Osteocyte (in vitro differentiated cells): ENCODE data around the gene PYGB. TPM values are rescaled to one million over a fixed set of nuclear protein-coding genes. Genes with fewer than 3 reads are reported as not detected.

Source experiments
- DNase-seq: peaks from one replicate; pipeline ENCODE4 v3.0.0; 2021; ENCODE audit warnings: mixed read lengths; ENCODE audit not compliant: unreplicated experiment; ENCODE audit errors: extremely low spot score
- H3K27ac Mint-ChIP-seq: one replicate; pipeline ENCODE4 v1.8.0; 2021; ENCODE audit warnings: mild to moderate bottlenecking, mixed read lengths; ENCODE audit not compliant: unreplicated experiment
- H3K27me3 Mint-ChIP-seq: one replicate; pipeline ENCODE4 v1.8.0; 2021; ENCODE audit warnings: mixed read lengths; ENCODE audit not compliant: unreplicated experiment
- H3K36me3 Mint-ChIP-seq: one replicate; pipeline ENCODE4 v1.8.0; 2021; ENCODE audit warnings: mixed read lengths; ENCODE audit not compliant: unreplicated experiment
- H3K4me1 Mint-ChIP-seq: one replicate; pipeline ENCODE4 v1.8.0; 2021; ENCODE audit warnings: mixed read lengths; ENCODE audit not compliant: unreplicated experiment
- H3K4me3 Mint-ChIP-seq: one replicate; pipeline ENCODE4 v1.8.0; 2021; ENCODE audit warnings: mild to moderate bottlenecking, moderate library complexity, mixed read lengths; ENCODE audit not compliant: unreplicated experiment
- H3K9me3 Mint-ChIP-seq: one replicate; pipeline ENCODE4 v1.8.0; 2021; ENCODE audit warnings: mixed read lengths; ENCODE audit not compliant: unreplicated experiment
- total RNA-seq: library from RNA; stranded (reverse); gene quantifications from 2 replicates; pipeline ENCODE4 v1.2.1, GENCODE V29; 2021
- TF ChIP-seq, protein P1 (sequence below): fragments of 200-600 bp; sonication (generic); IDR thresholded peaks from 2 replicates; pipeline ENCODE4 v1.5.0; 2021; ENCODE audit warnings: antibody characterized with exemption, mild to moderate bottlenecking, moderate library complexity

The PYGB gene
- total RNA-seq, 1 donor from 2014 or later, result 234 TPM

DNA sequence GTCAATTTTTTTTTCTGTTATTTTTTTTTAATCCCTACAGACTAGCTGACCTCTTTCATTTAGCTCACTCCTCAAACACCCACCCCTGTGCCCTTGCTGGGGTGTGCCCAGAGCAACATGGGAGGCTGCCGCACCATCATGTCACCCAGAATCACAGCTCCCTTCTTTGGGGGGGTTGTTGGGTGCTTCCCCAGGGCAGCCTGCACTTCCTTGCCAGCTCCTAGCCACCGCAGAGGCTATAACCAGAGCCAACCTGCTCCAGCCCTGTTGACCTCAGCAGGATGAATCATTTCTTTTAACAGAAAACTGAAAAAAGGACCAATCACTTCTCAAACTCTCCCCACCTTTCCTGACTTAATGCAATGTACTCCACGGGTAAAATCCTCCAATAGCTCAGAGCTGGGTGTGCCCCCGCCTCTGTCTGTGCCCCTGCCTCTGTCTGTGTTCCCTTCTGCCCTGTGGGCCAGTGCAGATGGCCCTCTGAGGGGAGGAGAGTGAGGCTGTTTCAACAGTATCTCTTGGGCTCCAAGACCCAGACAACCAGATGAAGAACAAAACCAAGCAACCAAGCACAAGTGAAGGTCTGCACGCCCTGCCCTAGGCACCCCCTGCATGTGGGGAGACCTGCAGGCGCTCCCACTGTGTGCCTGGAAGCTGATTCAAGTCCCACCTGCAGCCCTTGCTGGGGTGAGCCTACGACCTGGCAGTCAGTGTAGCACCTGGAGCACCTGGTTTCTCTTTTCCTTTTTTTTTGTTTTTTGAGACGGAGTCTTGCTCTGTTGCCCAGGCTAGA, 67.7 kb downstream of the PYGB start:
- Mint-ChIP-seq H3K27ac (peak overlapping the region; percentile 47), H3K4me1 (peaks cover 22% of the 10 kb centered on the region)

DNA sequence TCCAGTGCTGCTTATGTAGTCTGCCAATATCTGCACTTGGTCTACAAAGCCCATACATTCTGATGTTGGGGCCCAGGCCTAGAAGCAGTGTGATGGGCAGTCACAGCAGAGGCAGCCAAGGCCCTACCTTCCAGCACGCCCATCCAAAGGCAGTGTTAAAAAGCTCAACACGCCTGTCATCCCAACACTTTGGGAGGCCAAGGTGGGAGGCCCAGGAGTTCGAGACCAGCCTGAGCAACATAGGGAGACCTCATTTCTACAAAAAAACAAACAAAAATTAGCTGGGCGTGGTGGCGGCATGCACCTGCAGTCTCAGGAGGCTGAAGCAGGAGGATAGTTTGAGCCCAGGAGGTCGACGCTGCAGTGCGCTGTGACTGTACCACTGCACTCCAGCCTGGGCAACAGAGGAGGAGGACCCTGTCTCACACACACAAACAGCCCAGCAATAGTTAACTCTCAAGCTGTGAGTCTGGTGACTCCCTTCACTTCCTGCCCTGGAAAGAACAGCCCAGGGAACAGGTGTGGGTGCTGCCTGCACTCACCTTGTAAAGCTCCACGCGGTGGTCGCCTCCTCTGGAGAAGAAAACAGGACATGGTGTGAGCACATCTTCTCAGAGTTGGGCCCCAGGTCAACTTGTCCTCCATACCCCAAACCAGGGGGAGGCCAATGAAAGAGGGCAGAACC, 68.8 kb downstream of the PYGB start:
- peaks cover 1% of the 10 kb centered on the region for H3K36me3 Mint-ChIP-seq
- peaks cover 12% of the 10 kb centered on the region for H3K4me1 Mint-ChIP-seq
- no peaks in the 10 kb centered on the region for H3K9me3 Mint-ChIP-seq
- DNase-seq, result no peak
- H3K27ac Mint-ChIP-seq, result no peak overlapping the region
- no peak overlapping the region for H3K4me3 Mint-ChIP-seq
- TF ChIP-seq, protein P1, sequence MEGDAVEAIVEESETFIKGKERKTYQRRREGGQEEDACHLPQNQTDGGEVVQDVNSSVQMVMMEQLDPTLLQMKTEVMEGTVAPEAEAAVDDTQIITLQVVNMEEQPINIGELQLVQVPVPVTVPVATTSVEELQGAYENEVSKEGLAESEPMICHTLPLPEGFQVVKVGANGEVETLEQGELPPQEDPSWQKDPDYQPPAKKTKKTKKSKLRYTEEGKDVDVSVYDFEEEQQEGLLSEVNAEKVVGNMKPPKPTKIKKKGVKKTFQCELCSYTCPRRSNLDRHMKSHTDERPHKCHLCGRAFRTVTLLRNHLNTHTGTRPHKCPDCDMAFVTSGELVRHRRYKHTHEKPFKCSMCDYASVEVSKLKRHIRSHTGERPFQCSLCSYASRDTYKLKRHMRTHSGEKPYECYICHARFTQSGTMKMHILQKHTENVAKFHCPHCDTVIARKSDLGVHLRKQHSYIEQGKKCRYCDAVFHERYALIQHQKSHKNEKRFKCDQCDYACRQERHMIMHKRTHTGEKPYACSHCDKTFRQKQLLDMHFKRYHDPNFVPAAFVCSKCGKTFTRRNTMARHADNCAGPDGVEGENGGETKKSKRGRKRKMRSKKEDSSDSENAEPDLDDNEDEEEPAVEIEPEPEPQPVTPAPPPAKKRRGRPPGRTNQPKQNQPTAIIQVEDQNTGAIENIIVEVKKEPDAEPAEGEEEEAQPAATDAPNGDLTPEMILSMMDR, result no peak
- H3K27me3 Mint-ChIP-seq, result no peaks in the 10 kb centered on the region

More for the DNA sequence above, 67.7 kb downstream of the PYGB start:
- no peaks in the 10 kb centered on the region for H3K27me3 Mint-ChIP-seq
- no peak overlapping the region for H3K4me3 Mint-ChIP-seq
- TF ChIP-seq, protein P1, result no peak
- DNase-seq, result no peak
- H3K36me3 Mint-ChIP-seq, result peaks cover 1% of the 10 kb centered on the region
- H3K9me3 Mint-ChIP-seq, result no peaks in the 10 kb centered on the region

DNA sequence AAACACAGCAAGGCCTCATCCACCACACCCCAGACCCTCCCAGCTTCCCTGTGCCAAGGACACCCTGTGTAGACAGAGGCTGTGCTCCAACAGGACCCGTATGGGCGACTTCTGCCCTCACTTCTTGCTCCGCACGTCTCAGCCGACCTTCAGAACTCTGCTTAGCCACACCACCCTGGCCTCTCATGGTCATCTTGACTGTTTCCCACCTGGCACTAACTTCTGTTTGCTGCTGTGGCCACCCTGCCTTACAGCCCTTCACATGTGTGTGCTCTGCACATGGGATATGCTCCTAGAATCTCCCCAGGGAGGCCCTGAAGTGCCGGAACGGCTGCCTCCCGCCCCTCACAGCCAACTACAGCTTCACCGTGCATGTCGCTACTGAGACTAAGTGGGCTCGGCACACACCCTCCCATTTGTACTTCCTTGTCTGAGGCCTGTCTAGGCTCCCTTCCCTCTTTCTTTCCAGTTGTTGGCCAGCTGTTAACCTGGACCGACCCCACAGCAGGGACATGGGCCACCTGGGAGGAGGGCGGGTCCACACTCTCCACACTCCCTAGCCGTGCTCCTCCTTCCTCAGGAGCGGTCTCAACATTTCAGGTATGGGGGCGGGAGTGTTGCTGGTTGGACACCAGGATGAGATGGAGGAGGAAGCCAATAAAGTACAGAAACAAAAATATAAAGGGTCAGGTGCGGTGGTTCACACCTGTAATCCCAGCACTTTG, 69.6 kb downstream of the PYGB start:
- TF ChIP-seq, protein P1, result no peak
- DNase-seq, result no peak

DNA sequence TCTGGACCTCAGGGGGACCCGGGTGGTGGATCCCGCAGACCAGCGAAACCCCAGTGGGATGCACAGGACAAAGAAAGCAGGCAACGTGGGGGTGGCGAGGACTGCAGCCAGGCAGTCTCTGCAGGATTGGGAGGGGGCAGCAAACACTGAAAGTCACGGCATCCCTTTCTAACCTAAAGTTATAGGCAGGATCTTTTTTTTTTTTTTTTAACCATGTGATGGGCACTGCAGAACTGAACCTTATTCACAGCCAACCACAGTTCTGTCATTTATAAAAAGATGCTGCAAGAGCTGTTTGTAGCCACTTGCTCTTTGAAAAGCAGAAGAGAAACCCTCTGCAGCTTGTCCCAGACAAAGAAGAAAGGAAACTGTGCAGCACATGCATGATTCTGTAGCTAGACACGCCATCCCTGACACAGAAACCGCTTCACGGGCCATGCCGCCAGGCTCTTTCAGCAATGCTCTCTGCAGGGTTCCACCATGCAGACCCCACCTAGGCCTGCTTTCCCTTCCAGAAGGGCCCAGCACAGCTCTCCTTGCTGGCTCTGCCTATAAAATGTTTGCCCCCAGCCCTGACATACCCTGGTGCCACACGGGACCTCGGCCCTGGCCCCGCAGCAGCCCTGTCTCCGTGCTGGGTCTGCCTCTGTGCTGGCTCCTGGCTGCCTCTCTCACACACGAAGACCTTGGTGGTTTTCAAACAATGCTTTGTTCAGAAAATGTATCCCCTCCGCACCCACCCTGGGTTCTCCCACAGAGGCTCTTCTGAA, 70.8 kb downstream of the PYGB start:
- no peak for DNase-seq
- TF ChIP-seq, protein P1, result no peak
- Mint-ChIP-seq H3K36me3 (peaks cover 5% of the 10 kb centered on the region), H3K9me3 (no peaks in the 10 kb centered on the region), H3K4me1 (peaks cover 7% of the 10 kb centered on the region), H3K27me3 (no peaks in the 10 kb centered on the region), H3K27ac (no peak overlapping the region), H3K4me3 (no peak overlapping the region)

More for the DNA sequence above, 69.6 kb downstream of the PYGB start:
- Mint-ChIP-seq H3K4me1 (peaks cover 7% of the 10 kb centered on the region), H3K4me3 (no peak overlapping the region), H3K27me3 (no peaks in the 10 kb centered on the region), H3K36me3 (peaks cover 4% of the 10 kb centered on the region), H3K9me3 (no peaks in the 10 kb centered on the region), H3K27ac (no peak overlapping the region)
